BJ (cell line): ENCODE data around the gene SHROOM1. TPM values are rescaled to one million over a fixed set of nuclear protein-coding genes. Genes with fewer than 3 reads are reported as not detected.

Experiments
- CTCF ChIA-PET: fragments of 350-600 bp; formaldehyde crosslinking; extraction: SDS; loops from one replicate; lab custom pipeline; 2021; ENCODE audit warnings: antibody characterized with exemption, inconsistent platforms; lab: Yijun Ruan, JAX
- POLR2A ChIA-PET: fragments of 300-600 bp; sonication (Branson Sonifier 250); formaldehyde crosslinking; extraction: SDS; loops from one replicate; lab custom pipeline; 2021; ENCODE audit warnings: antibody characterized with exemption; lab: Charles Lee
- DNase-seq: peaks from one replicate; pipeline ENCODE4 v3.0.0-alpha.2; 2011; ENCODE audit warnings: low read depth
- H3K27me3 ChIP-seq: 2 replicates; pipeline ENCODE4 v1.6.0; 2011; ENCODE audit warnings: low read length; ENCODE audit not compliant: control insufficient read depth, insufficient read depth
- H3K36me3 ChIP-seq: 2 replicates; pipeline ENCODE4 v1.5.1; 2011; ENCODE audit warnings: low read length; ENCODE audit not compliant: control insufficient read depth, insufficient read depth
- H3K4me3 ChIP-seq: 2 replicates; pipeline ENCODE4 v1.5.1; 2011; ENCODE audit warnings: low read depth, mild to moderate bottlenecking, control low read depth, low read length
- polyA plus RNA-seq: library from polyadenylated mRNA; depleted of rRNA; stranded (reverse); fragments of >200 nt; gene quantifications from 2 replicates; pipeline ENCODE4 v1.2.3, GENCODE V29; 2011
- TF ChIP-seq, protein P1 (sequence below): IDR thresholded peaks from 2 replicates; pipeline ENCODE4 v1.5.1; 2011; ENCODE audit warnings: low read depth, mild to moderate bottlenecking, control low read depth, inconsistent platforms, low read length, moderate library complexity; ENCODE audit not compliant: insufficient read depth

SHROOM1 gene
- polyA plus RNA-seq, 1 experiment, result 8.5 TPM

- ChIA-PET POLR2A (no interaction called here), CTCF (interaction anchor here (1.0 to 2.6 kb wide), 3 partner anchors 16 to 18 kb away, joined by 4 to 13 read pairs (median 4); partner anchors contain the start of genes GDF9, SHROOM1 and UQCRQ)
- no peak for DNase-seq
- no peaks in the 10 kb centered on the region for H3K27me3 ChIP-seq
- H3K4me3 ChIP-seq, result no peak overlapping the region
- H3K36me3 ChIP-seq, result no peaks in the 10 kb centered on the region
- TF ChIP-seq, protein P1, sequence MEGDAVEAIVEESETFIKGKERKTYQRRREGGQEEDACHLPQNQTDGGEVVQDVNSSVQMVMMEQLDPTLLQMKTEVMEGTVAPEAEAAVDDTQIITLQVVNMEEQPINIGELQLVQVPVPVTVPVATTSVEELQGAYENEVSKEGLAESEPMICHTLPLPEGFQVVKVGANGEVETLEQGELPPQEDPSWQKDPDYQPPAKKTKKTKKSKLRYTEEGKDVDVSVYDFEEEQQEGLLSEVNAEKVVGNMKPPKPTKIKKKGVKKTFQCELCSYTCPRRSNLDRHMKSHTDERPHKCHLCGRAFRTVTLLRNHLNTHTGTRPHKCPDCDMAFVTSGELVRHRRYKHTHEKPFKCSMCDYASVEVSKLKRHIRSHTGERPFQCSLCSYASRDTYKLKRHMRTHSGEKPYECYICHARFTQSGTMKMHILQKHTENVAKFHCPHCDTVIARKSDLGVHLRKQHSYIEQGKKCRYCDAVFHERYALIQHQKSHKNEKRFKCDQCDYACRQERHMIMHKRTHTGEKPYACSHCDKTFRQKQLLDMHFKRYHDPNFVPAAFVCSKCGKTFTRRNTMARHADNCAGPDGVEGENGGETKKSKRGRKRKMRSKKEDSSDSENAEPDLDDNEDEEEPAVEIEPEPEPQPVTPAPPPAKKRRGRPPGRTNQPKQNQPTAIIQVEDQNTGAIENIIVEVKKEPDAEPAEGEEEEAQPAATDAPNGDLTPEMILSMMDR, result no peak
These were observed 17.8 kb upstream of the SHROOM1 start for GRCh38 chr5:132848270-132848669.

- TF ChIP-seq, protein P1, result no peak
- Histone ChIP-seq H3K4me3 (no peak overlapping the region), H3K36me3 (no peaks in the 10 kb centered on the region), H3K27me3 (no peaks in the 10 kb centered on the region; the same call in 1 of the 2 replicates)
- ChIA-PET POLR2A (no interaction called here), CTCF (no interaction called here)
- DNase-seq, result no peak
These were observed 10.9 kb upstream of the SHROOM1 start for GRCh38 chr5:132841305-132841704.

- TF ChIP-seq, protein P1, result no peak
- POLR2A ChIA-PET, result no interaction called here
- Histone ChIP-seq H3K4me3 (no peak overlapping the region), H3K36me3 (no peaks in the 10 kb centered on the region), H3K27me3 (no peaks in the 10 kb centered on the region; the same call in 1 of the 2 replicates)
- CTCF ChIA-PET, result interaction anchor here (1.2 kb wide), 1 partner anchor 20 kb away, joined by 5 read pairs; no protein-coding TSS in a partner anchor
- DNase-seq, result no peak
These were observed 10.4 kb upstream of the SHROOM1 start for GRCh38 chr5:132840896-132841295.

DNA sequence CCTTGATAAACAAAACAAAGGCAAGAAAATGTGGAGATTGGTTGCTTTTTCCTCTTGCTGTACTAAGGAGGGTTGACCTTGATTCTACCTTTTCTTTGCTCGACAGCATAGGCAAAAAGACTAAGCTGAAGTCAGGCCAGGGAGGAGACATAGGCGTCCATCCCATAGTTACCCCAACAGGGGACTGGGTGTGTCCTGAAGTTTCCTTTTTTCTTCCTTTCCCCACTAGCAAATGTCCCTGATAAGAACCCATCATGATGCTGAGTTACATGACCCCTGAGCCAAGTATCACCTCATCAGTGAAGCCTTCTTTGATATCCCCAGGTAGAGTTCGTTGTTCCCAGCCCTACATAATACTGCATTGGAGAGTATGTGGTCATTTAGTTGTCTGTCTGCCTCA is 9.9 kb upstream of the SHROOM1 start:
- Histone ChIP-seq H3K27me3 (no peaks in the 10 kb centered on the region; the same call in 1 of the 2 replicates), H3K4me3 (no peak overlapping the region), H3K36me3 (no peaks in the 10 kb centered on the region)
- no peak for DNase-seq
- POLR2A ChIA-PET, result no interaction called here
- TF ChIP-seq, protein P1, result no peak
- CTCF ChIA-PET, result interaction anchor here (1.2 to 2.4 kb wide), 4 partner anchors 11 to 25 kb away, joined by 3 to 12 read pairs (median 5); partner anchors contain the start of gene SHROOM1

DNA sequence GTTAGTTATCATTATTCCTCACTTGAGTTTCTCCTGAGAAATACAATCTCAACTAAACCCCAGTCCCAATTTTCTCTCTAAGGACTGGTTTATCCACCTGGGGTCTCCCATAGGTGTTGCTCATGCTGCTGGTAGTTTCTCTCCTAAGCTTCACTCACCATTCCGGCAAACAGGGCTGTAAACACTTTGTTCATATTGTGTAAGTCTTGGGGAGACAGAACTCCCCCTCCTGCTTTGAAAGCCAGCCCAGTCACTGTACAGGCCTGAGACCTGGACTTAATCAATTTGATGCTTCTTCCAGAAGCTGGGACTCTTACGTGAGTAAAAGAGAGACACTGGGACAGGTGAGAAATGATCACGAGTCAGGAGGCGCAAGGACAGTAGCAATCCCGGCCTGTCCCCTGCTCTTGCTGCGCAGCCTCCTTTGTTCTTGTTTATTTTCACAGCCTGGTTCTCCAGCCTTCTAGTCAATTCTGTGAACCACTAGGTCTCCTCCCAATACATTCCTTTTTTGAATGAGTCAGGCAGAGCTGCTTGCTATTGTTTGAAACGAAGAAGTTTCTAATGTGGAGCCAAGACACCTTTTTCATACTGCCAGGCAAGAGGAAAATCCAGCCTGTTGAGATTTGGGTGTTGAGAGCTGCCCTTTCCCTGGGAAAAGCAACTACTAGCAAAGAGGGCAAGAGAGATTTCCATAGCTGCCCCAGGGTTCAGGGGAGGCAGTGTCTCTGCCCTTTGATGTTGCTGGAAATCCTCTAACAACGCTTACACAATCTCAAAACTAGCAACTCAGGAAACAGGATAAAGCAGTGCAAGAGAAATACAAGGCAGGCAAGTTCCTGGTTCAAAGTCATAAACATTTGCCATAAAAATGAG is 9.2 kb upstream of the SHROOM1 start:
- Histone ChIP-seq H3K27me3 (no peaks in the 10 kb centered on the region; the same call in 1 of the 2 replicates), H3K4me3 (no peak overlapping the region), H3K36me3 (no peaks in the 10 kb centered on the region)
- POLR2A ChIA-PET, result no interaction called here
- no peak for DNase-seq
- CTCF ChIA-PET, result interaction anchor here (1.0 to 2.4 kb wide), 5 partner anchors 10 to 43 kb away, joined by 3 to 12 read pairs (median 5); partner anchors contain the start of gene SHROOM1
- TF ChIP-seq, protein P1, result no peak
